Stimulated activated CD4-positive, alpha-beta T cell treated with anti-CD3 and anti-CD28 coated beads, Interleukin-12 subunit alpha, Interleukin-12 subunit beta, amount 100 ng/mL, for 24 hours (primary cell): Measurements from ENCODE around the gene PKP4.

Source experiments
- DNase-seq, 2 experiments: peaks; one replicate each; pipeline ENCODE4 v3.0.0-alpha.2; 2020; ENCODE audit warnings: low read depth in 2 of 2

PKP4 gene

DNA sequence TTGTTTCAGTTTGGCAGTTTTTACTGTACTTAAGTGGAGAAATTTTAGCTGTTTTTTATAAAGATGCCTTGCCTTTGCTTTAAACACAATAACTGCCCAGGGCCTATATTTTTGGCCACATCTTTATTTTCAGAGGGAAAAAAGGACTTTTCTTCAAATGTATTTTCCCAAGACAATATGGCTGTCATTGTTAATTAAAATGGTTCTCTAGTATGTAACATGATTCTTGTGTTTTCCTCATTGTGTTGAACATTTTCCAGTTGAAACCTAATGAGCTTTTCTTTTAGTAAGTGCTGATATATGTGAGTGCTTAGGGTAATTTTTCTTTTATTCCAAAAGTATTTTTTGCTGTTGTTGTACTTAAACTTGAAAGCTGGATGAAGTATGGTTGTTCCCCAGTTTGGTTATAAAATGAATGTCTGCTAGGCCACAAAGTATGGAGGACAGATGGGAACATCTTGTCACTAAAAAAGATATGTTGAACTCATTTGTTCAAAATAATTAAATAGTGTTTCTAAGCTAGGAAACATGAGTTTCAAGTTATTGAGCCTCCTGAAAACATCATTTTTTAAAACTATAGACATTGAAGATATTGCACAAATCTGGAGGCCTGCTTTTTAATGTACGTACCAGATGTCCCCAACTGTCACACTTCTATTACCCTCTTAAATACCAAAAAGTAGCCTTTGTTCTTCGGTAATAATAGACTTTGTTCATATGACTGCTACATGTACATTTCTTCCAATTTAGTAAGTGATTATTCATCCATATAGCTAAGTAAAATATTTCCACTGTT is 190.9 kb downstream of the PKP4 start:
- DNase-seq: no peak

DNA sequence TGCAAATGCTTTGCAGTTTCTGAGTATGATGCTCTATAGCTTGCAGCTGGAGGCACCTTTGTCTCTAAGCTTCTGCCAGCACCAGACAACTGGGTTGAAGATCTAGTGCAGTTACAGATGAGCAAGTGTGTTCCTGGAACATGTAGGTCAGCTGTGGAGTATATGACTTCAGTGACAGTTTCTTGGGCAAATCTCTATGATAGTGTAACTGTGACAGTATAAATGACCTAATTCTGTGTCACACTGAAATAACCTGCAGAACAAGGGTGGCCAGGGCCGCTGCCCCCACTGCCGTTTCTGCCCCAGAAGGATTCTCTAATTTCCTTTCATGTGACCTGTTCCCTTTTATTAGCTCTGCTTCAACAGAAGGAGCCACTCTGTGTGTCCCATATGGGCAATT is 193.1 kb downstream of the PKP4 start:
- DNase-seq: no peak

DNA sequence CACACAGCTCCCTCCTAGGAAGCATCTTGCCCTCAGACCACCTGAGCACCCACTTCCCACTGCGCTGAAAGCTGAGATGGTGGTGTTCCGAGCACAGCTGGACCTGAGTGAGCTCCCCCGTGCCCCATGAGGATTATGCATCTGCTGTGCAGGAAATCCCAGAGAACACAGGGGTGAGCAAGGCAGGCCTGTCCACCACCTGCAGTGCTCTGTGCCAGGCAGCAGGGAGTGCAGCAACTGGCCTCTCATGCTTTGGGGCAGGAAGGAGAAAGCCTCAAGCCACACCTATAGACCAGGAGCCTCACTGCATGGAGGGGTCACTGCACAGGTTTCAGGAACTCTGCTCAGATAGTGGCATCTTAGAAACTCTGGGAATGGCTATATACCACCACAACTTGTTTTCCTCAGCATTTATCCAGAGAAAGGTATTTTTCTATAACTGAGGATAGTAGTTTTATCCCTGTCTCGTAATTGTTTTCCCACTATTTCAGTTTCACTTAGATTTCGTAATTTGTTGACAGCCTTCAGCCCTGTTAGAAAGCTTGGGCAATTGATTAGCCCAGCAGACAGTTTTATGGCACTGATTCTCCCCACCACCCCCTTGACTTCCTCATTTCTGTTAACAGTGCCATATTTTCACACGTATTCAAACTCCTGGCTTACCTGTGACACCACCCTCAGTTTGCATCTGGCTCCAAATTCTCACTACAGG is 194.1 kb downstream of the PKP4 start:
- no peak for DNase-seq

DNA sequence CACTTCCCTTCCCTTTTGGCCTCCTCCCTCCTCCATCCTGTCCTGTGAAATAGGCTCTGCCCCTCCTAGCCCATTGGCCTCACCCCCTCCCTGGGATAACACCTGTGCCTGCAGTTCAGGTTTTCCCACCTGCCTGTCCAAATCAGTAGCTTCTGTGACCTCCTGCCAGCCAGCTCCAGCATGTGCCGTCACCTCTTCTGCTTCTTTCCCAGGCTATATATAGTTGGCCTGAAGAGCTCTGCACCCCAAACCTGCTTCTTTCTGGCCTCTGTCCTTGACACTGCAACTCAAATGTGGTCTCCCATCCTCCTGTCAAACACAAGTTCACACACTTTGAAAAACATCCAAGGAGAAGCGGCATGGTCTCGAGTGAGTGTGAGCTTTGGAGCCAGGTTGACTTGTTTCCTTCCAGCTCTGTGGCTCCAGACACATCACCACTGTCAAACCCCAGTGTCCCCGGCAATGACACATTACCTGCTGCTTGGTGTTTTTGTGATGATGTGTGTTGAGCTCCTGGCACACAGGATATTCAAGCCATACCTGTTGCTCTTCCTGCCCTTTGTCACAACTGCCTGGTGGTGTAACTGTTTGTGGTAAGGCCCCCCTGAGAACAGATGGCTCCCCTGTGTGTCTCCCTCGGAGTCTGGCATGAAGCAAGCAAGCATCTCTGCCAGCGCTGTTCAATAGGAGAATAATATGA is 194.8 kb downstream of the PKP4 start:
- DNase-seq: no peak

DNA sequence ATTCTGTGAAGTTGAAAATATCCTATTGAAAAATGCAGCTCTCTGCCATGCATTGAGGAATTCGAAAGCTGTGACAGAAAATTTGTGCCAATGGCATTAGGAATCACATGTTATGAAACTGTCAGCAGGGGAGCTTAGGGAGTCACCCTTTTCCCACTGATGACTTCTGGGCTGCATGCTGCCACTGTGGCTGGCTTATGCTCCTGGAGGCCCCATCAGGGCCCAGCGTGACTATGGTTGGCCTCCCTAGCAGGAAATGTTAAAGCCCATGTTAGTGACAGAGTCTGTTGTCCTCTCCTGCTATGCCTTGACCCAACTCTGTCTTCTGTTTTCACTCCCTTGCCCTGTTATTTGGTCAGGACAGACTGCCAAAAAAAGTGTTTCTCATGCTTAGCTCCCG is 198.9 kb downstream of the PKP4 start:
- DNase-seq: no peak

DNA sequence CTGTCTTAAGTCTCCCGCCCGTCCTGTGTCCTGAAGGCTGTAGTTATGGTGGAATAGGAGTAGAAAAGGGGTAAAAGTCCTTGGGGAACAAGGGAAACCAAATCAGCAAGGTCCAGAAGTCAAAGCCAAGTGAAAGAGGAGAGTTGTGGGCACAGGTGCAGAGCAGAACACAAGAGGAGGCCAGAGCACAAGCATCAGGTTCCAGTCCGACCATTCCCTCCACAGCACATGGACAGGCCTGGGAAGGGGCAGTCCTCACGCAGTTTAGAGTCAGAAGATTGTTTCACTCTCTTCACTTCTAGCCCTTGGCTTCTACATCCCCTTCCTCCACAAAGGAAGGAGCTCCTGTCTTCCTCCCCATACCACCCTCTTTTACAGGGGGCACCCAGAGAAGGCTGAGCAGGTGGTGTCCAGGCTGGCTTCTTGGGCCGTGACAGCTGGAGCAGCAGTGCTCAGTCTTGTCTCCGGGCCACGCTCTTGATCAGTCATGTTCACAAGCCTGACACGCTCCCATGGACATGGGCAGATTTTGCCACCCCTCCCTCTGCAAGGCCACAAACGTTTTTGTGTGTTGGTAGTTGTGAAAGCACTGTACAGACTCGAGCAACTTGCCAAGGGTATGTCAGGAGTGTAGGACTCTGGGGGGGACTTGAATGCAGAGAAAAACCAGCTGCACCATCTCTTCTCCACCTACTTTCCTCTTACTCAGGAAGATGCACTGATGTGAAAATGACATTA is 199.9 kb downstream of the PKP4 start:
- no peak for DNase-seq

DNA sequence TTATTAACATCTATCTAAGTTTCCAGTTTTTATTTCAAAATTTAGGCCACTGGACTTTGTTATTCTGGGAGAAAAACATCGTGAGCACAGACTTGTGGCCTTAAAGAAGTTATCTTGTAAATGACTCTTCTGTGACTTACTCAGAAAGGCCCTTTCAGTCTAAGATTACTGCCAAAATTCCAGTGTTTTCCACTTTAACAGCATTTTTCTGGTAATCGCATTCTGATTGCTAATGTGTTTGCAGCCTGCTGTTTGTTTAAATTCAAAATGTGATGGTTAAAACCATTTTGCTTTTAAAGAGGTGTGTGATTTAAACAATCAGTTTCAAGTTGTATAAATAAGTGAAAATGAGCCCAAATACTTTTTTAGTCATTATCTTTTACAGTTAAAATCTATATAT is 201.6 kb downstream of the PKP4 start:
- no peak for DNase-seq

DNA sequence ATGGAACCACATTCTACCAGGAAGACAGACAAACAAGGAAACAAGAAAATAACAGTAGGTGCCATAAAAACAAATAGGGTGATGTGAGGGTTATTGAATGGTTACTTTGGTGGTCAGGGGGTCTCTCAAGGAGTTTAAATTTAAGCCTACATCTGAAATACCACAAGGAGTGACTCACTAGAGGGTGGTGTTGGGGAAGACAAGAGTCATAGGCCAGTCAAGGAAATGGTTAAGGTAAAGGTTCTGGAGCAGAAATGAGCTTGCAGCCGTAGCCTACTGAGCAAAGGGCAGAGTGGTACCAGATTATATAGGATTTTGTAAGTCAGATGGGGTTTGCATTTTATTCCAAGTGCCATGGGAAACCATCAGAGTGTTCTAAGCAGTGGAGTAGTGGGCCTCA is 202.7 kb downstream of the PKP4 start:
- no peak for DNase-seq

DNA sequence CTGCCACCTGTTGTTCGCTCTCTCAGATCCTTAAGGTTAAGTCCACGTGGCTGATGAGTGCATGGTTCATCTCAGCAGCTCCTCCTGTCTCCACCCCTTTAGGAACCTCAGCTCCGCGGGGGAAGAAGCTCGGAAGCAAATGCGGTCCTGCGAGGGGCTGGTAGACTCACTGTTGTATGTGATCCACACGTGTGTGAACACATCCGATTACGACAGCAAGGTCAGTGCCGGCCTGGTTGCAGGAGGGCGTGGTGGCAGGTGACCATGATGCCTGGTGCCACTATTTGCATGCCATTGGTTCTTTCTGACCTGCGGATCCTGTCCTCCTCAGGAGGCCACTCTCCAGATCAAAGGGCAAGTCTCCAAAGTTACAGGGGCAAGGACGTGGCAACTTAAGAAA is 204.5 kb downstream of the PKP4 start:
- DNase-seq: no peak

DNA sequence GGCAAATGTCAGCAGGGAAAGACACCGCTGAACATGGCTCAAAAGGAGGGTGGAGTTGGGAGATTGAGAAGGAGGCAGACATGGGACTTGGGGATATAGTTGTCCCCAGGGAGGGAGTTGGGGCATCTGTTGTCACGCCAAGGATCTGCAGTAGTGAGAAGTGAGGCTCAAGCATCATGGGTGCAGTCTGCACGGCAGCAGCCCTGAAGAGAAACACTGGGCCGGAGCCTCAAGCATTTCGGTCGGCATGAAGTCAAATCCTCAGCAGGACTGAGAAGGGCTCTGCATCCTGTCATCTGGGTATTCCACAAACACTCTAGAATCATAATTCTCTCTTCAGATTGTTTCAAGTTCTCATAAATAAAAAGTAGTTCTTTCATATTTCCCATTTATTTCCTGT is 205.7 kb downstream of the PKP4 start:
- no peak for DNase-seq

DNA sequence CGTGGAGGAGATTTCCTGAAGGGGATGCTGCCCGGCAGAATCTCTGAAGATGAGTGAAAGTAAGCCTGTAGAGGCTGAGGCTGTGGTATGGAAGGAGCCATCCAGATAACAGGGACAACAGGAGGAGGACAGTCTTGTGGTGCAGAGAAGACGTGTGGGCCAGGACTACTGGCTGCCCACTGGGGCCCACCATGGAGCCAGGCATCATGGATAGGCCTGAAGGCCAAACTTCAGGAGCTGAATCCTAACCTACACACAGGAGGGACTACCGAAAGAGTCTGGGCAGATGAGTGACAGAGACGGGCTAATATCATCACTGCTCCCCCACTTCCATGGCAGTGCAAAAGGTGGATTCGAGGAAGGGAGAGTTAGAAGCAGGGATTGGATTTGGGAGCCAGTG is 207.0 kb downstream of the PKP4 start:
- DNase-seq: no peak

DNA sequence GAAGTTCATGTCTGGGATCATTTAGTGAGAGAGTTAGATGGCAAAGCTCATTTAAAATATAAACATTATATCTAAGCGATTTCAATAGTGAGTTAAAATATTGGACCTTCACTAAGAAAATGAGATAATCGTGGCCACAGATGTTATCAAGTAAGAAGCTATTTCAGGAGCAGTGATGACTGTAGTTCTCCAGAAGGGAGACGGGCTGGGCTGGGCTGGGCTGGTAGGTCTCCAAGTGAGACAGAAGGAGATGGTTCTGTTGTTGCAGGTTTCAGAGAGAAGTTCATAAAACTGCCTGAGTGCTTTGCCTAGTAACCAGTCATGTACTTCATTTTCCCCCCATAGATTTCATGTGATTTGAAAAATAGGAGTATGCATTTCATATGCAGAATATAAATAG is 208.2 kb downstream of the PKP4 start:
- DNase-seq: no peak

DNA sequence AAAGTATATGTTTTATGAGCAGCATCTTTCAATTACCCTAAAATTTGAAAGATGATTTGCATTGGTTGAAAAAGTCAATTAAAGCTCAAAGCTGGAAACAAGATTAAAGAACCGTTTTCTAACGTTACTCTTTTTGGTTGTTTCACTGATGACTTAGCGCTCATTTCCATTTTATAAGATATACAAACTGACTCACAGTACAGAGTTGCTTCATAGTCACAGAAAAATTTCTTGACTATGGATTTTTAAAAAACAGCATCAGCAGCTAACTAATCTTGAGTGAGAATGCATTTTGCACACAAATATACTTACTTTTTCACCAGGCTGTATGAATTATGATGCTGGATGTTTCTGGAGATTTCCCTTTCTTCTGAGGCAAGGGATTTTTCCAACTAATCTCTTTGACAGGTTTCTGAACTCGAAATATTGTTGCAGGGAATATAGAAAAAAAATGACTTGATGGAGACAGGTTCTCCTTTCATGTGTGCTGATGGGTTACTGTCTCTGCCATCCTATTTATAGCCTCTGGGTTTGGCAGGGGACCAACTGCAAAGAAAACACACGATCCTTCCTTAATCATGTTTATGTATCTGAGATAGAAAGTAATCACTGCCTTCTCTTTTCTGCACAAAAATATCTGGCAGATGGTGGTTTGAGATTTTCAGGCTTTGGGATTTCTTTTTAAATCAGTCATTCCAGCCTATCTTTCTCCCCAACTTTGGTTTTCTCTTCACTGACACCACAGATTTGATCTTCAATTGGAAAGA is 209.0 kb downstream of the PKP4 start:
- no peak for DNase-seq

DNA sequence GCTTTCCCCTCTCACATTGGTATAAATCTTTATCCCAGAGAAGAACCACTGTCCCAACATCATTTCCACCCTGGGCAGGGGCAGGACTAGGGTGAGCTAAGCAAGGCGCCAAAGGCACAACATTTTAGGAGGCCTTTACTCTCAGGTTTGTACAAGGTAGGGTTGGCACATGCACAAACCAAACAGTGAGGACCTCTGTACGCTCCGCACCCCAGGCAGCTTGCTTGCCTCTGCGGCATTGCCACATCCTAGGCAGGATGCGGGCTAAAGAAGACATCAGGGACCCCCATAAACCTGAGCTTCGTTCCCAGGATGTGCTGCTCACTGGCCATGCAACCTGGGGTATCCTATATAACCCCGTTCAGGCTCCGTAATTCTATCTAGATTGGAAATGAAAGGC is 210.2 kb downstream of the PKP4 start:
- no peak for DNase-seq

DNA sequence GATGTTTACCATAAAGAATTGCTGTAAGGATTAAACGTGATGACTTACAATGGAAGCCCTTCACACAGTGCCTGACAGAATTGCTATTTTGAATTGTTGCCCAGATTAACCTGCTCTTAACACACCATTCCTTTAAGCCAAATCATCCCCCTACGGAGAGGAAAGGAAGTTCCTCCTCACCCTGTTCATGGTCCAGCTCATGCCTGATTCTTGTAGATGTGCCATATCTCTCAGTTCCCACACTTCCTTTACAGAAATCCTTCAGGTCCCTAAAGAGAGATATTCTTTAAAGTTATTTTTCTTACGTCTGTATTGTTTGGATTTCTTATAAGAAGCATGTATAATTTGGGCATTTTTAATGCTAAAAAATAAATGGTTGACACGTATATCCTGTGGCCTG is 210.8 kb downstream of the PKP4 start:
- DNase-seq: no peak

DNA sequence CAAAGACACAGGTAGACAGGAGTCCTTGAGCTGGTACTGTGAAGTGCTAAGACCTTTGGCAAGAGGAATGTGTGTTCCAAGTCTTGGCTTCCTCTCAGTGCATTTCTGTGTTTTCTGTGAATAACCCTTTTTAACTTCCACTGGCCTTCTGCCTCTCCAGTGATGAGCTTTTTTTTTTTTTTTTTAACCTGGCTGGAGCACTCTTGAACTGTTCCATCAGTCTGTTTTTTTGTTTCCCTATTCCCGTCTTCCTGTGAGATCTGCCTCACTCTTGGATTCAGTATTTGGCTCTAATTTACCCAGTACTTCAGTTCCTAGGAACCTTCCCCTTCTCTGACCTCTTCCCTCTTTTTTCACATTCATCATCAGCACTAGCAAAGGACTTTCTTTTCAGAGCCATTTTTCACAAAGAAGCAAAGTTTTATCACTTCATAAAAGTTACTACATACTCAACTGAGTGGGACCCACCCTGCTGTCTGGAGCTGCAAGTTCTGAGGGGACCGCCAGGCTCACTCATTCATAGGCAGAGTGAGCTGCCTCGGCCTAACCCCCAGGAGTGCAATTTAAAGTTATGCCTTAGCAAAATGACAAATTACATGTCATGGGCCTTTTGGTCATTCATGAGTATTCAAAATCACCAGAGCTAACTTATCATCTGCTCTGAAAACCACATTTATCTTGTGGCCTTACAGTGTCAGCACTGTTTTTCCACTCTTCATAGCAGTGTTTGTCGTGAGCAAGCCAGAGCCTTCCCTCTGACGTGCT is 211.4 kb downstream of the PKP4 start:
- no peak for DNase-seq

DNA sequence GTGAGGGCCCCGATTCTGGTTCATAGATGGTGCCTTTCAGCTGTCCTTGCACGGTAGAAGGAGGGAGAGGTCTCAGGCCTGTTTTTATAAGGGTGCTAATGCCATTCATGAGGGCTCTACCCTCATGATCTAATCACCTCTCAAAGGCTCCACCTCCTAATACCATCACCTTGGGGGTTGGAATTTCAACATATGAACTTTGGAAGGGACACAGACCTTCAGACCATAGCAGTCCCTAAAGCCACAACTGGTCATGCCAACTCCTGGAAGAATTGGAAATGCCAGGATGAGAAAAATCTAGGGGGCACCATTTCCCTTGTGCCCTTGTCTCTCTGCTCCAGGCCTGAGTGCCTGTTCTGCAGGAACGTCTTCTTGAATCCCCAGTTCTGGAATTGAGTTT is 213.5 kb downstream of the PKP4 start:
- DNase-seq: no peak

DNA sequence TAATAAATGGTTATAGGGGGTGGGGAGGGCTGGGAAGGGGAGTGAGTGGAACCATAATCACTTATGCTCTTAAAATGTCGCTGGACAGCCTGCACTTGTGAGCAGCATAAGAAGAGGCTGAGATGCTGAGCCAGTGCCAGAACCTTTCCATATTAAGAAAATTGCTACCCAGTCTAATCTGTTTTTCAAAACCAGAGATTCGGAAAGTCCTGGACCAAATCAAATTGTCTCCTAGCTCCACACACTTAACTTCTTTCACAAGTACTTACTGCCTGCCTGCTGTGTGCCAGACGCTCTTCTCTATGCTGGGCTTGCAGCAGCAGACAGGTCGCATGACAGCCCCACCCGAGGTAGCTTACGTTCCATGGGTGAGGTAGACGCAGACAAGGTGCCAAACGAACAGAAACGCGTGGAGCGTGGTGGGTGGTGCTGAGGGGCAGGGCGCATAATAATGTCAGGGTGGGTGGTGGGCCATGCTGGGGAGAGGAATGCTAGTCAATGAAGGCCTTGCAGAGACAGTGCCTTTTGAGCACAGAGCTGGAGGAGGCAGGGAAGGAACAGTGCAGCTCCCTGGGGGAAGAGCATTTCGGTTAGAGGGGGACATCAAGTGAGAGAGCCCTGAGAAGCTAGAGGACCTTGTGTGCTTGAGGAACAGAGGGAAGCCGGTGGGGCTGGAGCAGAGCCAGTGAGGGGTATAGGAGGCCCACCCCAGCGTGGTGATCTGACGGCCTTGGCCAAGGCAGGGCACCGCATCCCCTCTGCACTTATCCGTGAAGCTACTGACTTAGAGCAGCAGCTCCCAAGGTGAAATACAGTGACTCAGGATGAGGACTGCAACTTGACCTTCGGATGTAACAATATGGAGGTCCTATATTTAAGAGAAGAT is 214.9 kb downstream of the PKP4 start:
- DNase-seq: no peak

DNA sequence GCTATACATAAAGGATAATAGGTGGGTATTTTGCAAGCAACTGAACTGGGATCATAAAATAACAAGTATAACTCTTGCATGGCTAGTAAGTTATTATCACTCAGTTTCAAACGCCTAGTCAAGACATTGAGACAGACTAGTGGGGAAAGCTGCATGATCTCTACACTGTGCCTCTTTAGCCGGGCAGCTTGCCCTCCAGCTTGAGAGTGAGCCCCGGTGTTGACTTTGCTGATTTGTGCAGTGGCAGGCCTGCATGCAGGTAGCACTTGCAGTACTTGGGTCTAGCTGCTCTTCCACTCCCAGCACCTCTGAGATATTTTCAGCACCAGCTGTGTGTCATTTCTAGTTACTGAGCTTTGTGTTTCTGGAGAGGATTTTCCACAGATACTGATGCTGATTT is 219.5 kb downstream of the PKP4 start:
- no peak for DNase-seq

DNA sequence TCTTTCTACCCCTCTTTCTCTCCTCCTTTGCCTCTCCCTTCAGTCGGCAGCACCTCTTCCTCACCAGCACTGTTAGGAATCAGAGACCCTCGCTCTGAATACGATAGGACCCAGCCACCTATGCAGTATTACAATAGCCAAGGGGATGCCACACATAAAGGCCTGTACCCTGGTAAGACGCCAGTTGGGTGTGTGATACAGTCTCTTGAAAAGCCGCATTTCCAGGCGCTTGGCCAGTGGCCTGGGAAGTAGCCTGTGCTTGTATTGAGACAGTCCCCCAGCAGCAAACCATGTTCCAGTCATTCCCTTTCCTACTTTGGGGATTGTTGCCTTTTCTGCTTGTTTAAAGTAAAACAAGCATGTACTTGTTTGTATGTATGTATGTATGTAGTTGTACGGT is 219.9 kb downstream of the PKP4 start:
- DNase-seq: no peak
